Ovary (tissue), 9 donors: ENCODE measurements around the gene BTBD9. TPM values are rescaled to one million over a fixed set of nuclear protein-coding genes. Genes with fewer than 3 reads are reported as not detected.

Source experiments
- DNase-seq, 5 donors: peaks; one replicate each; pipeline ENCODE4 v3.0.0-alpha.2; 2019 to 2020
- H3K27ac ChIP-seq, 2 donors: fragments of 200-600 bp; one replicate each; pipeline versions ENCODE4 v1.5.1 to v1.8.0; 2019 to 2022
- H3K27me3 ChIP-seq: fragments of 200-600 bp; one replicate; pipeline ENCODE4 v1.8.0; 2022
- H3K36me3 ChIP-seq: fragments of 200-600 bp; sonication (generic); one replicate; pipeline ENCODE4 v1.5.1; 2019
- H3K4me1 ChIP-seq: one replicate; pipeline ENCODE4 v1.8.1; 2013; ENCODE audit warnings: mild to moderate bottlenecking, moderate library complexity; ENCODE audit not compliant: insufficient read depth
- H3K4me3 ChIP-seq: fragments of 200-600 bp; sonication (generic); one replicate; pipeline ENCODE4 v1.5.1; 2017
- H3K9me3 ChIP-seq, 2 donors: fragments of 200-600 bp in 1 of 2; sonication (generic) in 1 of 2; one replicate each; pipeline versions ENCODE4 v1.5.1 to v1.8.1; 2013 to 2019; ENCODE audit warnings: mild to moderate bottlenecking in 1 of 2, moderate library complexity in 1 of 2
- EP300 ChIP-seq: sonication (generic); formaldehyde crosslinking; IDR thresholded peaks from one replicate; pipeline ENCODE4 v1.6.1; 2017; ENCODE audit warnings: antibody characterized with exemption
- POLR2A ChIP-seq: fragments of 450-650 bp; IDR thresholded peaks from one replicate; pipeline ENCODE4 v1.6.1; 2017; ENCODE audit warnings: antibody characterized with exemption, mild to moderate bottlenecking, moderate library complexity
- WGBS, 3 donors: extraction: QIAGEN DNeasy Blood & Tissue Kit in 1 of 3; methylation state at CpG; one replicate each; pipeline versions ENCODE4 v1.1.5 to v1.1.7; 2013 to 2017; 5-methylcytosine and 5-hydroxymethylcytosine counted together
- intact Hi-C, 4 donors: fragments of 100-400 bp; cut with DNase I; formaldehyde crosslinking; loops; one replicate each; pipeline versions ENCODE4 v1.11.0 to v1.15.1; 2022 to 2023
- polyA plus RNA-seq, 2 donors: library from polyadenylated mRNA; stranded (reverse); fragments of 200-250 nt in 1 of 2; fragments of 350-450 nt in 1 of 2; fragmentation: Illumina TruSeq in 1 of 2; extraction: RNeasy Lipid Tissue Mini Kit (QIAGEN cat#74804) in 1 of 2; gene quantifications; one replicate each; pipeline ENCODE4 v1.2.3, GENCODE V29; 2013 to 2014
- total RNA-seq, 7 donors: library from RNA; depleted of rRNA in 2 of 7; stranded (reverse); fragments of >200 nt in 2 of 7; fragmentation: NEBNext Ultra II Directional in 3 of 7; extraction: Animal tissue kit (Norgen Biotek cat#: 25700) in 3 of 7; gene quantifications; one replicate each; pipeline versions ENCODE4 v1.1.0 to v1.2.4, GENCODE V29; 2016 to 2023
- TF ChIP-seq, protein P1 (sequence below), 3 donors: fragments of 450-650 bp in 2 of 3; fragments of 200-600 bp in 1 of 3; IDR thresholded peaks; one replicate each; pipeline versions ENCODE4 v1.5.1 to v1.8.0; 2016 to 2022; ENCODE audit warnings: antibody characterized with exemption in 3 of 3, mild to moderate bottlenecking in 1 of 3
- donor health status: DM: no; HTN: no; CAD: no; lungs with moderate emphysema.
- donor health status: DM: no; HTN: no; CAD: no.
- donor health status: Bipolar disorder and iron deficiency.
- donor health status: DM: yes; HTN: yes; CAD: no.
- donor health status: DM: no; HTN: no; CAD: no.
- donor health status: DM: yes; HTN: yes; CAD: no.

BTBD9 gene
- total and polyA plus RNA-seq, 9 donors: 7.2 to 28.8 (median 21.0) TPM

GRCh38 chr6:38179794-38180430 is 459.8 kb downstream of the BTBD9 start:
- H3K36me3 ChIP-seq: no peaks in the 10 kb centered on the region
- TF ChIP-seq, protein P1, sequence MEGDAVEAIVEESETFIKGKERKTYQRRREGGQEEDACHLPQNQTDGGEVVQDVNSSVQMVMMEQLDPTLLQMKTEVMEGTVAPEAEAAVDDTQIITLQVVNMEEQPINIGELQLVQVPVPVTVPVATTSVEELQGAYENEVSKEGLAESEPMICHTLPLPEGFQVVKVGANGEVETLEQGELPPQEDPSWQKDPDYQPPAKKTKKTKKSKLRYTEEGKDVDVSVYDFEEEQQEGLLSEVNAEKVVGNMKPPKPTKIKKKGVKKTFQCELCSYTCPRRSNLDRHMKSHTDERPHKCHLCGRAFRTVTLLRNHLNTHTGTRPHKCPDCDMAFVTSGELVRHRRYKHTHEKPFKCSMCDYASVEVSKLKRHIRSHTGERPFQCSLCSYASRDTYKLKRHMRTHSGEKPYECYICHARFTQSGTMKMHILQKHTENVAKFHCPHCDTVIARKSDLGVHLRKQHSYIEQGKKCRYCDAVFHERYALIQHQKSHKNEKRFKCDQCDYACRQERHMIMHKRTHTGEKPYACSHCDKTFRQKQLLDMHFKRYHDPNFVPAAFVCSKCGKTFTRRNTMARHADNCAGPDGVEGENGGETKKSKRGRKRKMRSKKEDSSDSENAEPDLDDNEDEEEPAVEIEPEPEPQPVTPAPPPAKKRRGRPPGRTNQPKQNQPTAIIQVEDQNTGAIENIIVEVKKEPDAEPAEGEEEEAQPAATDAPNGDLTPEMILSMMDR (IDR thresholded peaks at IDR 0.05): no peak
- no peak for TF ChIP-seq POLR2A
- no peak for TF ChIP-seq EP300
- H3K27me3 ChIP-seq: no peaks in the 10 kb centered on the region
- 86 to 91% (median 87%) methylated on average over 12 of the region's 12 CpGs for WGBS, 3 donors
- DNase-seq: peak in 2 of 5 donors; percentile 7 to 9
- no peaks in the 10 kb centered on the region for H3K4me1 ChIP-seq
- H3K9me3 ChIP-seq: no peaks in the 10 kb centered on the region
- no peak overlapping the region for H3K27ac ChIP-seq
- intact Hi-C loops: no loop called here
- no peak overlapping the region for H3K4me3 ChIP-seq

DNA sequence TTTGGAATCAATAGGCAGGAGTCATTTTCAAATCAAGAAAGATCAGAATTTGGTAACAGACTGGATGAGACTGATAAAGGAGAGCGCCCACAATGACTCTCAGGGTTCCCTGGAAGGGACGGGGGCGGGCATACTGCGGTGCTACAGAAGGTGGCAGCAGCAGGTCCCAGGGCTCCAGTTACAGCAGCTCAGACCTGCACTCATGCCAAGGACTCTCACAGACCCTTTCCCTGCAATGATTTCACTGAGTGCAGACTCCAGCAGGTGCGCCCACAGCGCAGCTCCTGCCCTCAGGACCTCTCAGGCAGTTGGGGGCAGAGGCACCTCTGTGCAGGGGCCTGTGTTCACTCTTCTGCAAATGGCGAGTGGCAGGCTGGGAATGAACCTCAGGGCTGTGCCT is 460.4 kb downstream of the BTBD9 start:
- TF ChIP-seq POLR2A (no peak), EP300 (no peak)
- TF ChIP-seq, protein P1 (IDR thresholded peaks at IDR 0.05): no peak
- Histone ChIP-seq H3K36me3 (no peaks in the 10 kb centered on the region), H3K27ac (no peak overlapping the region), H3K4me1 (no peaks in the 10 kb centered on the region), H3K27me3 (no peaks in the 10 kb centered on the region), H3K4me3 (no peak overlapping the region), H3K9me3 (no peaks in the 10 kb centered on the region)
- intact Hi-C loops: no loop called here
- DNase-seq: peak in 3 of 5 donors; percentile 3 to 7 (median 5)
- WGBS, 3 donors: 96 to 97% (median 97%) methylated on average over 7 of the region's 7 CpGs

DNA sequence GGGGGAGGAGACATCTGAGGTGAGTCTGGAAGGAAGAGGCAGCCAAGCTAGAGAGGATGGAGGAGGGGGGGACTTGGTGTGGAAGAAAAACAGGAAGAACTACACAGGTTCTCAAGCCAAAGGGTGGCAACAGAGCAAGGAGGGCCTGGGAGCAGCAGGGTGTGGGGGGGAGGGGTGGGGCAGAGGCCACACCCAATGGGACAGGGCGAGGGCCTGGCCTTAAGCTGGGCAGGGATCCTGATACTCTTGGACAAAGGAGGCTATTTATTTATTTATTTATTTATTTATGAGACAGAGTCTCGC is 461.2 kb downstream of the BTBD9 start:
- Histone ChIP-seq H3K36me3 (no peaks in the 10 kb centered on the region), H3K4me1 (no peaks in the 10 kb centered on the region), H3K4me3 (no peak overlapping the region), H3K9me3 (no peaks in the 10 kb centered on the region), H3K27me3 (no peaks in the 10 kb centered on the region), H3K27ac (no peak overlapping the region)
- no peak for TF ChIP-seq EP300
- TF ChIP-seq, protein P1 (IDR thresholded peaks at IDR 0.05): no peak
- TF ChIP-seq POLR2A: no peak
- DNase-seq: no peak
- WGBS, 3 donors: 91 to 95% (median 93%) methylated on average over 2 of the region's 2 CpGs
- intact Hi-C loops: no loop called here

DNA sequence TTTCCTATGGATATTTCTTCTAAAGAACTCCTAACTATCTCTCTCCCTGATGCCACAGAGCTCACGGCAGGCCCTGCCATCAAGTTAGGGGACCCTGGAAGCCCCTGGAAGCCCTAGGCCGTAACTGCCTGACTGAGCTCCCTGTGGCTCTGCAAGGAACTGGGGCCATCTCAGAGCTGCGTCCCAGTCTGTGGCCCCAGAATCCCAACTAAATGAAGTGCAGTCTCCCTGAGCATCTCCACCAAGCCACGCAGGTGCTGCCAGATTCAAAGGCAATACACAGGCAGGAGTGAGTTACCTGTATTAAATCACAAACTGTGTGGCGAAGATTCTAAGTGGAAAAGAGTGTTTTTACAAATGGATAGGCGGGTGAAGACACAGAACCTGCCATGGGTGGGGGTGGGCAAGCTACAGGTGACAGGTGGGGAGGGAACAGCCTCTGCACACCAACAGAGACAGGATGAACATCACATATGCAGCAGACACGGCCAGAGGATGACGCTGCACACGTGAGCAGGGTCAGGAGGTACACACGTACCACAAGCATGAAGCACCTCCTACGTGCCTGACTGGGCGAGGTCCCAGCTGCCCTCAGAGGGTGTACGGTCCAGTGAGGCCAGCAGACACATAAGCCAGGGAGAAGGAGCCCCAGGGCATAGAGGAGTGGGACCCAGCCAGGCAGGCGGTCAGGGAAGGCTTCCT is 461.7 kb downstream of the BTBD9 start:
- TF ChIP-seq POLR2A (no peak), EP300 (no peak)
- TF ChIP-seq, protein P1 (IDR thresholded peaks at IDR 0.05): no peak
- H3K9me3 ChIP-seq: no peaks in the 10 kb centered on the region
- H3K27me3 ChIP-seq: no peaks in the 10 kb centered on the region
- intact Hi-C loops: no loop called here
- no peaks in the 10 kb centered on the region for H3K4me1 ChIP-seq
- no peak overlapping the region for H3K4me3 ChIP-seq
- H3K27ac ChIP-seq: no peak overlapping the region
- H3K36me3 ChIP-seq: no peaks in the 10 kb centered on the region
- peak in 1 of 5 donors; percentile 10 for DNase-seq
- 90 to 94% (median 91%) methylated on average over 14 of the region's 14 CpGs for WGBS, 3 donors
